ENCODE results near the gene GPBP1L1.

The GPBP1L1 gene

DNA sequence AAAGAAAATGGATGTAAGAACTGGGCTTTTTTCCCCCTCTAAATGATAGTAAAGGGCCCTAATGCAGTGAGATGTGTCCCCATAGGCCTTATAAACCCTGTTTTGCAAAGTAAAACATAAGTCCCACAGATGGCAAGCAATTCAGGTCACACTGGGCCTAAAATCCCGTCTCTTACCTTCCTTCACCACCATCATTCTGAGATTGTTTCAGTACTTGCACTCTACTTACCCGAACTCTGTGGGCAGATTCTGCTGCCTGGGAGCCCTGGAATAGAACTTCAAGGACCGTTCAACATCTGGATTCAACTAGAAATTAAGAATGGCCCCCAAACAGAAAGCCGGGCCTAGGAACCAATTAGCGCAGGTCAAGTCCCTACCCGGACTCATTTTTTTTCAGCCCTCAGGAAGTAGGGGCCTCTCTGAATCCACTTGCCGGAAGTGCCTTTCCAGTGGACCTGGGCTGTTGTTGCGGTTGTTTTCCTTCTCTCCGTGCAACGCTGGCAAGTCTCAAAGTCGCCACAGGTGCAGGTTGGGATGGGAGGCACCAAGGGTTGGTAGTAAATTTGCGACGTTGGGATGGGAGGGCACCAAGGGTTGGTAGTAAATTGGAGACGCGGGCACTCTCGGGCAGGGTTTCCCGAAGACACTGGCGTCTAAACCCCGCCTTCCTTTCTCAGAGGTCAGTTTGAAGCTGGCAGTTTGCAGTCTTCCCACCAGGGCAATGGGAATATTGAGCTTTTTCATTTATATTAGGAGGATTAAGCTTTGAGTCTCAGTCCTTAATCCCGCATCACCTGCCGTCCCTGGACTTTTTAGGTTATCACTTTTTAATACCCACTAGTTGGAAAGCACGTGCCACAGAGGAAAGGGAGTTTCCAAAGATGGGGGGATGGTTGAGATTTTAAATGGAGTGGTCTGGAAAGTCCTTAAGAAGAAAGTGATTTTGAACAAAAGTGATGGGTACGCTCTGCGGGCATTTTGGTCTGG is 1.7 kb upstream of the GPBP1L1 start, which contains the start of gene TMEM69:
Gene TMEM69 (plus strand): TSS at position 428 of the 987 bp plus-strand sequence. CDS start 2,888 bp downstream, outside the sequence.
- H4K20me1 ChIP-seq (ENCODE audit: insufficient read depth, low read length, poor library complexity, severe bottlenecking): peaks cover 26% of the 10 kb centered on the region
- peaks cover 72% of the 10 kb centered on the region for H3K79me2 ChIP-seq (ENCODE audit: insufficient read depth, low read length)

GRCh38 chr1:45687014-45687753 is 851 bp upstream of the GPBP1L1 start:
- H3F3A ChIP-seq (ENCODE audit: low read depth): no peaks in the 10 kb centered on the region
- no peaks in the 10 kb centered on the region for H3K9me3 ChIP-seq (ENCODE audit: insufficient read depth, low read depth, low read length)
- H3K9me2 ChIP-seq (replicated peaks; ENCODE audit: low read depth, low read length): no peaks in the 10 kb centered on the region
- H3K36me3 ChIP-seq (ENCODE audit: insufficient read depth, low read length): no peaks in the 10 kb centered on the region
- TF ChIP-seq EZH2phosphoT487 (IDR thresholded peaks at IDR 0.05; ENCODE audit: borderline replicate concordance): no peak
- TF ChIP-seq, protein P1, sequence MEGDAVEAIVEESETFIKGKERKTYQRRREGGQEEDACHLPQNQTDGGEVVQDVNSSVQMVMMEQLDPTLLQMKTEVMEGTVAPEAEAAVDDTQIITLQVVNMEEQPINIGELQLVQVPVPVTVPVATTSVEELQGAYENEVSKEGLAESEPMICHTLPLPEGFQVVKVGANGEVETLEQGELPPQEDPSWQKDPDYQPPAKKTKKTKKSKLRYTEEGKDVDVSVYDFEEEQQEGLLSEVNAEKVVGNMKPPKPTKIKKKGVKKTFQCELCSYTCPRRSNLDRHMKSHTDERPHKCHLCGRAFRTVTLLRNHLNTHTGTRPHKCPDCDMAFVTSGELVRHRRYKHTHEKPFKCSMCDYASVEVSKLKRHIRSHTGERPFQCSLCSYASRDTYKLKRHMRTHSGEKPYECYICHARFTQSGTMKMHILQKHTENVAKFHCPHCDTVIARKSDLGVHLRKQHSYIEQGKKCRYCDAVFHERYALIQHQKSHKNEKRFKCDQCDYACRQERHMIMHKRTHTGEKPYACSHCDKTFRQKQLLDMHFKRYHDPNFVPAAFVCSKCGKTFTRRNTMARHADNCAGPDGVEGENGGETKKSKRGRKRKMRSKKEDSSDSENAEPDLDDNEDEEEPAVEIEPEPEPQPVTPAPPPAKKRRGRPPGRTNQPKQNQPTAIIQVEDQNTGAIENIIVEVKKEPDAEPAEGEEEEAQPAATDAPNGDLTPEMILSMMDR (conservative IDR thresholded peaks at IDR 0.05; ENCODE audit: low read length): no peak
- peak overlapping the region; percentile 88 for H3K4me2 ChIP-seq (ENCODE audit: low read depth, low read length, poor library complexity, severe bottlenecking)
- H4K20me1 ChIP-seq (ENCODE audit: insufficient read depth, low read length, poor library complexity, severe bottlenecking): peaks cover 35% of the 10 kb centered on the region
- peak overlapping the region; percentile 99 for H3K9ac ChIP-seq (ENCODE audit: low read depth, low read length, poor library complexity, severe bottlenecking)
- peak overlapping the region; percentile 94 for H3K4me3 ChIP-seq (ENCODE audit: low read length, poor library complexity, severe bottlenecking)
- H3K79me2 ChIP-seq (ENCODE audit: insufficient read depth, low read length): peaks cover 81% of the 10 kb centered on the region
- H3K4me1 ChIP-seq (ENCODE audit: insufficient read depth, low read length, poor library complexity, severe bottlenecking): peaks cover 18% of the 10 kb centered on the region
- no peaks in the 10 kb centered on the region for H3K27me3 ChIP-seq (ENCODE audit: insufficient read depth, low read length, poor library complexity, severe bottlenecking)
- H2AFZ ChIP-seq (ENCODE audit: low read length): peak overlapping the region; percentile 87

More for the DNA sequence above, 1.7 kb upstream of the GPBP1L1 start, which contains the start of gene TMEM69:
- Histone ChIP-seq H3K4me3 (ENCODE audit: low read length, poor library complexity, severe bottlenecking) (peak within 1 kb of the TSS; percentile 94), H3K27me3 (ENCODE audit: insufficient read depth, low read length, poor library complexity, severe bottlenecking) (no peaks in the 10 kb centered on the region), H2AFZ (ENCODE audit: low read length) (peak within 1 kb of the TSS; percentile 94), H3K9me2 (replicated peaks; ENCODE audit: low read depth, low read length) (no peaks in the 10 kb centered on the region), H3K9ac (ENCODE audit: low read depth, low read length, poor library complexity, severe bottlenecking) (peak within 1 kb of the TSS; percentile 99), H3F3A (ENCODE audit: low read depth) (no peaks in the 10 kb centered on the region; the same call in 1 of the 2 replicates), H3K36me3 (ENCODE audit: insufficient read depth, low read length) (peaks cover under 1% of the 10 kb centered on the region; the same call in 1 of the 2 replicates), H3K4me2 (ENCODE audit: low read depth, low read length, poor library complexity, severe bottlenecking) (peak within 1 kb of the TSS; percentile 88), H3K9me3 (ENCODE audit: insufficient read depth, low read depth, low read length) (no peaks in the 10 kb centered on the region), H3K4me1 (ENCODE audit: insufficient read depth, low read length, poor library complexity, severe bottlenecking) (peaks cover 14% of the 10 kb centered on the region)
- TF ChIP-seq, protein P1 (conservative IDR thresholded peaks at IDR 0.05; ENCODE audit: low read length): no peak
- TF ChIP-seq EZH2phosphoT487 (IDR thresholded peaks at IDR 0.05; ENCODE audit: borderline replicate concordance): no peak

- Histone ChIP-seq H3K79me2 (ENCODE audit: insufficient read depth, low read length) (peaks cover 87% of the 10 kb centered on the region), H3K9ac (ENCODE audit: low read depth, low read length, poor library complexity, severe bottlenecking) (peak overlapping the region; percentile 99), H3K9me2 (replicated peaks; ENCODE audit: low read depth, low read length) (no peaks in the 10 kb centered on the region), H3K9me3 (ENCODE audit: insufficient read depth, low read depth, low read length) (no peaks in the 10 kb centered on the region), H3K27me3 (ENCODE audit: insufficient read depth, low read length, poor library complexity, severe bottlenecking) (no peaks in the 10 kb centered on the region), H3K4me3 (ENCODE audit: low read length, poor library complexity, severe bottlenecking) (peak overlapping the region; percentile 94), H4K20me1 (ENCODE audit: insufficient read depth, low read length, poor library complexity, severe bottlenecking) (peaks cover 47% of the 10 kb centered on the region), H3K36me3 (ENCODE audit: insufficient read depth, low read length) (no peaks in the 10 kb centered on the region), H2AFZ (ENCODE audit: low read length) (peak overlapping the region; percentile 80), H3F3A (ENCODE audit: low read depth) (no peaks in the 10 kb centered on the region), H3K4me2 (ENCODE audit: low read depth, low read length, poor library complexity, severe bottlenecking) (peak overlapping the region; percentile 78), H3K4me1 (ENCODE audit: insufficient read depth, low read length, poor library complexity, severe bottlenecking) (peaks cover 30% of the 10 kb centered on the region)
- no peak for TF ChIP-seq EZH2phosphoT487 (IDR thresholded peaks at IDR 0.05; ENCODE audit: borderline replicate concordance)
- TF ChIP-seq, protein P1 (conservative IDR thresholded peaks at IDR 0.05; ENCODE audit: low read length): peak; percentile 38
These were observed 382 bp downstream of the GPBP1L1 start for GRCh38 chr1:45686015-45686287.
